GM18907 (cell line): ENCODE data around the gene CTNNA3.

Experiments
- ATAC-seq: cut with Tn5 transposase; IDR thresholded peaks from one replicate; pipeline ENCODE4 v1.9.1; 2021; ENCODE audit warnings: mild to moderate bottlenecking, moderate library complexity; ENCODE audit not compliant: unreplicated experiment

CTNNA3 gene

DNA sequence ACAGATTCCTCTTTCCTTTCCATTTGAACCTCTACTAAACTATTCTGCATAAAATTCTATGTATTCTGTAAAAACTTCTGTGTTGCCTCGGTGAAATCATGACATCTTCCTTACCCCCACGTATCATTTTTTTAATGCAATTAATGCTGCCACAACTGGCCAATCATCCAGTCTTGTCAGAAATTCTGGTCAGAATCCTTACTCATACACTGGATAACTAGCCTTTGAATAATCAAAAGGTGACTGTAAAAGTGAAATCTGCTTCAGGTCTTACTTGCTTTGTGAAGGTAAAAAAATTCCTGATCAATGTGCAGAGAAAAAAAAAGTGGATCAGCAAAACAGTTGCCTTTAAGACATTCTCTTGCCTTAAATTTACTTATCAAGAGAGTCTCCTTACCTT, 859.2 kb downstream of the CTNNA3 start:
- no peak for ATAC-seq

DNA sequence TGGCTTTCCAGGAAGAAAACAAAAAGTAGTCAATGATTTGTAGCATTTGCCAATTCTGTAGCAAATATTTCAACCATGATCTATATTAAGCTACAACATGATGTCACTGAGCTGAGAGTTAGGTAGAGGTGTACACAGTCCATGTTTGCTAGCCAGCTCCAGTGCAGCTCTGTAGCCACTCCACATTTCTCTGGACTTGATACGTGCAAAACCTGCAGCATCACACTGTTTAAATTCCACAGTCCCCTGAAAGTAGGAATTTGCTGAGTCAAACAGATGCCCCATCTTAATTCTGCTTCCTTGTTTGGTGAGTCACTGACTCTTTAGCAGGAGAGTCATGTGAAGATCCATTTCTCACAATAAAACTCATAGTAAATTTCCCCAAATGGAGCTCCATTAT, 859.9 kb downstream of the CTNNA3 start:
- peak; percentile 84 for ATAC-seq

- peak; percentile 41 for ATAC-seq
These were observed 860.6 kb downstream of the CTNNA3 start for GRCh38 chr10:66835400-66835799.

- ATAC-seq, result no peak
These were observed 861.2 kb downstream of the CTNNA3 start for GRCh38 chr10:66834802-66835201.

- ATAC-seq, result no peak
These were observed 862.1 kb downstream of the CTNNA3 start for GRCh38 chr10:66833861-66834260.

- ATAC-seq, result no peak
These were observed 863.1 kb downstream of the CTNNA3 start for GRCh38 chr10:66832781-66833422.

- no peak for ATAC-seq
These were observed 867.0 kb downstream of the CTNNA3 start for GRCh38 chr10:66828957-66829356.

DNA sequence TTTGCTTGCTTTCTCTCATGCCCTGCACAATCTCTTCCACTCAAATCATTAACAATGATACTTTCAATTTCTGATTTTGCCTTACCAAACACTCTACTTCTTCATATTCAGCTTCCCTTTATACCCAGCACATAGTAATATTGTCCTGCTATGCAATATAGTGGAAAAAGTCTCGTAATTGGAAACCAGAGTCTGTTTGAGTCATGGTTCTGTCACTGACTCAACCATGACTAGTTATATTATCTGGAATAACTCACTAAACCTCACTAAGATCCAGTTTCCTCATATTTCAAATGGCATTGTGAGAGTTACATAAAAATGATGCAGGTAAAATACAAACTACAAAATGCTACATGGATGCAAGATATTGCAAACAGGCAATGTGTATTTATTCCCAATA, 868.6 kb downstream of the CTNNA3 start:
- ATAC-seq, result no peak

- no peak for ATAC-seq
These were observed 872.7 kb downstream of the CTNNA3 start for GRCh38 chr10:66823301-66823700.

- ATAC-seq, result no peak
These were observed 873.2 kb downstream of the CTNNA3 start for GRCh38 chr10:66822801-66823200.

DNA sequence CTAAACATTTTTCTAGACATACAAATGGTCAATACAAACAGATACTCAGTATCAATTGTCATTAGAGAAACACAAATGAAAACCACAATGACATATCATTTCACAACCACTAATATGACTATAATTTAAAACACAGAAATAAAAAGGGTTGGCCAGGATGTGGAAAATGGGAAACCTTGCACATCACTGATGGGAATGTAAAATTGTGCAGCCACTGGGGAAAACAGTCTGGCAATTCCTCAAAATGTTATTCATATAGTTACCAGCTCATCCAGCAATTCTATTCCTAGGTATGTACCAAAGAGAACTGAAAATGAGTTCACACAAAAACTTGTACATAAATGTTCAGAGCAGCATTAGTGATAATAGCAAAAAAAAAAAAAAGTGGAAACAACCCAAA, 876.3 kb downstream of the CTNNA3 start:
- ATAC-seq, result no peak

DNA sequence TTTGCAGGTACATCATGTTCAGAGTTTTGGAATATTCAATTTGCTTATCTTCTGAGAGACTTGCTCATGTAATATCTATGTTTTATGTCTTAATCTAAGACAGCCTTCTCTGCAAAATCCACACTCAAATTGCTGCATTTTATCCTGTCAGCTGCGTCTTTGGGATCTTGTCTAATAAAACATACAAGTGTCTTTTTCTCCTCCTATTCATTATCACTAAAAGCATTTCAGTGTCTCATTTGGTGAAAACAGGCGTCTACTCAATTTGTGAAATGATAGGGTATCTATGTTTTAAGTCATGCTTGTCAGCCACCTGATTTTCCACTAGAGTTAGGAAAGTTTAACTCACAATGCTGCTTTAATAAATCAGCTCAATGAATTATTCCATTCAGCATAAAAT, 882.9 kb downstream of the CTNNA3 start:
- ATAC-seq, result no peak

DNA sequence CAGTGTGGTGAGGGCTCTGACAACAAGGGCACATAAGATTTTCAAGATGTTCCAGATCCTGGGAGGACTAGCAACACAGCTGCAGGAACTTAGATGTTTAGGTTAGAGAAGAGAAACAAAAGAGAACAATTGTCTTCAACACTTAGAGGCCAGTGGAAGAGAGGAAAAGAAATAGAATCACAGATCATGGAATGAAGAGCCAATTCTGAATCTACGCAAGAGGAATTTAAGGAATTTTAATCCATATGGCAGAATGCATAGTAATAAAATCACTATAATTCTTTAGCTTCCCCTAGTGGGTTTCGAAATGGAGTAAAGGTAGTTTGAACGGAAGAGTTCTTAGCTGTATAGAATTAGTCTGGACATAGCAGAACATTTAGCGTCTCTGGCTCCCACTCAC, 884.8 kb downstream of the CTNNA3 start:
- no peak for ATAC-seq

GRCh38 chr10:66809402-66809801, 886.6 kb downstream of the CTNNA3 start:
- no peak for ATAC-seq

DNA sequence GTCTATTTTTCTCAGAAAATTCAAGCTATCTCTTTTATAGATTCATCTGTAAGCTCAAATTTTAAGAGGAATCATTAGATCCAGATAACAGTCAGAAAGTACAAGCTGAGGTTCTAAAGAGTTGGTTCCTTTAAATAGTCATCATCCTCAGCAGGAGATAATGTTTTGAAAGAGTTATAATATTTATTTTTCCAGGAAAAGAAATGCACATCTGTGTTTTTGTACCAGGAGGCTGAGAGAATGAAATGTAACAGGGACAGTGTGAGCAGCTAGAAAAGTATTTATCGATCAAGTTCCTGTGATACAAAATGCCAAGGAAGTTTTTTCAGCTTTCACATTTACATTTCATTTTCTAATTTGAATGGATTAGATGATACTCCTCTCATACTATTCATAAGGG, 890.4 kb downstream of the CTNNA3 start:
- no peak for ATAC-seq

DNA sequence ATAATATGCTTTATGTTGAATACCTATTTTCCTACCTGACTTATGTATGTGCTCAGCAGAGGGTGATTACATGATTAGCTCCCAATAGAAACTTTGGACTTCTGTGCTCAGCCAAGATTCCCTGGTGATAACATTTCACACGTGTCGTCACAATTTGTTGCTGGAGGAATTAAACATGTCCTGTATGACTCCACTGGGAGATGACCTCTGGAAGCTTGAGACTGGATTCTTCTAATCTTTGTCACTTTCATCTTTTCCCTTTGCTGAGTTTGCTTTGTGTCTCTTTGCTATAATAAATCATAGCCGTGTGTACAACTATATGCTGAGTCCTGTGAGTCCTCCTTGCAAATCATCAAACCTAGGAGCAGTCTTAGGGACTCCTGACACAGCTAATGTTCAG, 891.0 kb downstream of the CTNNA3 start:
- ATAC-seq, result no peak

DNA sequence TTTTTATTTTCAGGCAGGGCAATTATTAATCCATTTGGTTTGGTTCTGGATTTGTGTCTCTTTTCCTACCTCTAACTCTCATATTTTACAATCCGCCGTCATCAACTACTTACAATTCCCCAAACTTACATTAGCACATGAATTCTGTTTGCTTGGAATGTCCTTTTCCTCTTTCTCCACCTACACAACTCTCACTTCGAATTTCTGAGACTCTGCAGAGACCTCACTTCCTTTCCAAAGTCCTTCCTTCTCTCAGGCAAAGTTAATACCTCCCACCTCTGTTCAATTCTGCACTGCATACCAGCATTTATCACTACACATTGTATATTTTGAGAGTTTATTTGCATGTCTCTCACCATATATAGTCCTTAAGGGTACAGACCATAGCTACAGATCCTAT, 892.8 kb downstream of the CTNNA3 start:
- no peak for ATAC-seq

DNA sequence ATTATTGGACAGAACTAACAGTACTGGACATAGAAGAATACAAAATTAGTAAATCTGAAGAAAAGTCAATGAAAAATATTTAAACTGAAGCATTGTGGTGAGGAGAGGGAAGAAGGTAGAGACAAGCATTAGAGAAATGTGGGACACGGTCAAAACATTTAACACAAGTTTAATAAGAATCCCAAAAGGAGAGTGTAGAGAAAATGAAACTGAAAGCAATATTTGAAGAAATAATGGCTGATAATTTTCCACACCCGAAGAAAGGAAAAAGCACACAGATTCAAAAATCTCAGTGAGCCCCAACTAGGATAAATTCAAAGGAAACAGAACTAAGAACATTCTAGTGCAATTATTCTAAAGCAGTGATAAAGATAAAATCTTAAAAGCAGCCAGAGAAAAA, 896.5 kb downstream of the CTNNA3 start:
- no peak for ATAC-seq

- no peak for ATAC-seq
These were observed 900.1 kb downstream of the CTNNA3 start for GRCh38 chr10:66795866-66796265.

- no peak for ATAC-seq
These were observed 903.6 kb downstream of the CTNNA3 start for GRCh38 chr10:66792441-66792840.

DNA sequence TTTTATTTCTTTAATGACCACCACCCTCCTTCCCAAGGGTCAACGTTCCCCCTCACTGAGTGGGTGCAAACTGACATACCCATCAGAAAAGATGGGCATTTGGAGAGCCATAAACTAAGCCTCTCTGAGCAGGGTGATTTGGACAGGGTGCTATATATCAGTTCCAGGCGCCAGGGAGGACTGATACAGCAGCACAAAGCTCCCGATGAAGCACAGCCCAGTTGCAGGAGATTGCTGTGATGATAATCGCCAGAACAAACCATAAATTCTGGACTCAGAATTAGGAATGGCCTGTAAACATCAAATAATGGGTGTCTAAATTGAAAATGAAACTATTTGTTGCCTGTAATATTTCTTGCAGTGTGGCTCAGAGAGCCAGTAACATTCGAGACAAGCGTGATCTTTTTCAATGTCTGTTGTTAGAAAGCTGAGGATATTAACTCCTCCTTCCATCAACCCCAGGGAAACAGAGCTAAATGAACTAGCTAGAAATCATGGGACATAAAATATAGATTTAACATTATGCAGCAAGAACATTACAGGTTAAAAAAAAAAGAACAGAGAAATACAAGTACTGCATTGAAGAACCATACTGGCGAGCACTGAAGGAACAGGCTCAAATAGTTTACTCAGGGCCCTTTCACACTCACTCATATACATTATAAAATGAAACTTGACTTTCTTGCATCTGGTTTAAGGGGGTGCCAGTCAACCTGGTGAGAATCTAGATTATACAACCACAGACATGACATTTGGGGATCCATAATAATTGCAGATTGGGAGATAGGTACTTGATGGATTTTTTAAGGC, 907.6 kb downstream of the CTNNA3 start:
- no peak for ATAC-seq

DNA sequence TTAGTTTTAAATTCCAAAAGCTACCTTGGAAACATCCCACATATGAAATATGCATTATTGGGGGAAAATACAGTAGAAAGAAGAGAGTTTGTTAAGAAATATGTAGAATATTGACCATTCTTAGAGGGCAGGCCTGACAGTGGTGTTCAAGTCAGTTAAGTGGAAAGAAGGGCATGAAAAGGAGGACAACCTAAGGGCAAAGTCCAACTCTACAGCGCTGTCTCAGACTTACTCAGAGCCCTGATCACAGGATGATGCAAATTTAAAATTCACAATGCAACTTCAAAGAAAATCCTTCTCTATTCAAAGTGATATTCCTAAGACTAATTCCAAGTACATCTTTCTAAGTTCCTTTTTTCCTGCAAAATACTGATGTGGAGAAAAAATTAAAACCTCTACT, 909.3 kb downstream of the CTNNA3 start:
- ATAC-seq, result no peak

DNA sequence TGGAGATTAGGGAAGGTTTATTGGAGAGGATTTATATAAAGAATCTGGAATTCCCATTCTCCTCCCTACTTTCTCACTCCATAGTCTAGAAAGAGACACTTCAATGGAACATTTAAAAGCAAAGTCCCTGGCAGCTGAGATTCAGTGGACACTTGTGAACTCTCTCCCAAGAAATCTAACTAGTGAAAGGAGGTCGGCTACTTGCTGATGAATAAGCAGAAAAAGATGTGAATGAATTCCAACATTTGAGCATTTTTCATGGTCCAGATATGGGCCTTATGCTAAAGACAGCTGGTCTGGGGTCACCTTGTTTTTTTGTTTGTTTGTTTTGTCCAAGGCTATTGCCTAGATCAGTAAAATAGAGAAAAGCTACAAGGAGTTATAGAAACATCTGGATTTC, 911.2 kb downstream of the CTNNA3 start:
- ATAC-seq, result no peak
